Activated CD4-positive, CD25-positive, alpha-beta regulatory T cell treated with anti-CD3 and anti-CD28 coated beads, Interleukin-2, amount 50 U/mL, for 24 hours (primary cell): Measurements from ENCODE around the gene TTLL6.
"Not testable (repeated sequence)": the region's sequence is repeated elsewhere in the genome, so short reads cannot be mapped to it uniquely, and the experiment has no call there.

Experiments used
- ATAC-seq, 2 donors: fragments of 150-1000 bp; cut with Tn5 transposase; one replicate each; pipeline ENCODE4 v1.10.0; 2021; ENCODE audit warnings: mild to moderate bottlenecking in 1 of 2, moderate library complexity in 1 of 2

Gene TTLL6

GRCh38 chr17:48815311-48815710 is 1.7 kb downstream of the TTLL6 start:
- ATAC-seq, result no peak

- no peak for ATAC-seq
Observed at GRCh38 chr17:48814504-48814903, 2.5 kb downstream of the TTLL6 start.

GRCh38 chr17:48812001-48812400 is 5.0 kb downstream of the TTLL6 start:
- ATAC-seq, result no peak

- ATAC-seq, result no peak
Observed at GRCh38 chr17:48809182-48809581, 7.8 kb downstream of the TTLL6 start.

- peak; percentile 81 to 88 for ATAC-seq
Observed at GRCh38 chr17:48804936-48805411, 12.1 kb downstream of the TTLL6 start.

- ATAC-seq, result no peak
Observed at GRCh38 chr17:48800626-48801217, 16.3 kb downstream of the TTLL6 start.

- no peak for ATAC-seq
Observed at GRCh38 chr17:48799069-48799723, 17.8 kb downstream of the TTLL6 start.

- not testable (repeated sequence) for ATAC-seq
Observed at GRCh38 chr17:48796163-48796522, 20.9 kb downstream of the TTLL6 start.

GRCh38 chr17:48795444-48796162 is 21.4 kb downstream of the TTLL6 start:
- no peak for ATAC-seq

GRCh38 chr17:48792033-48792798 is 24.8 kb downstream of the TTLL6 start:
- ATAC-seq, result no peak

GRCh38 chr17:48791128-48792032 is 25.6 kb downstream of the TTLL6 start:
- peak; percentile 60 to 76 for ATAC-seq

GRCh38 chr17:48790607-48791127 is 26.4 kb downstream of the TTLL6 start:
- no peak for ATAC-seq

GRCh38 chr17:48787828-48788227 is 29.2 kb downstream of the TTLL6 start:
- ATAC-seq, result no peak

- no peak for ATAC-seq
Observed at GRCh38 chr17:48779421-48779820, 37.6 kb downstream of the TTLL6 start.

- no peak for ATAC-seq
Observed at GRCh38 chr17:48776602-48777001, 40.4 kb downstream of the TTLL6 start.

- ATAC-seq, result no peak
Observed at GRCh38 chr17:48773245-48773644, 43.8 kb downstream of the TTLL6 start.

GRCh38 chr17:48770954-48771353 is 46.1 kb downstream of the TTLL6 start:
- no peak for ATAC-seq

GRCh38 chr17:48769009-48769675 is 47.9 kb downstream of the TTLL6 start:
- ATAC-seq, result no peak

GRCh38 chr17:48767263-48767774 is 49.7 kb downstream of the TTLL6 start:
- ATAC-seq, result no peak

- no peak for ATAC-seq
Observed at GRCh38 chr17:48761114-48761513, 55.9 kb downstream of the TTLL6 start.

GRCh38 chr17:48760411-48760810 is 56.6 kb downstream of the TTLL6 start:
- ATAC-seq, result no peak
